ENCODE results near the gene NEDD9. TPM values are rescaled to one million over a fixed set of nuclear protein-coding genes. Genes with fewer than 3 reads are reported as not detected.
A peak's percentile ranks its signal among the peaks of the same experiment; 100 is the strongest.

Gene NEDD9
- polyA plus RNA-seq, 3 donors = 18.2 to 35.9 (median 33.0) TPM

DNA sequence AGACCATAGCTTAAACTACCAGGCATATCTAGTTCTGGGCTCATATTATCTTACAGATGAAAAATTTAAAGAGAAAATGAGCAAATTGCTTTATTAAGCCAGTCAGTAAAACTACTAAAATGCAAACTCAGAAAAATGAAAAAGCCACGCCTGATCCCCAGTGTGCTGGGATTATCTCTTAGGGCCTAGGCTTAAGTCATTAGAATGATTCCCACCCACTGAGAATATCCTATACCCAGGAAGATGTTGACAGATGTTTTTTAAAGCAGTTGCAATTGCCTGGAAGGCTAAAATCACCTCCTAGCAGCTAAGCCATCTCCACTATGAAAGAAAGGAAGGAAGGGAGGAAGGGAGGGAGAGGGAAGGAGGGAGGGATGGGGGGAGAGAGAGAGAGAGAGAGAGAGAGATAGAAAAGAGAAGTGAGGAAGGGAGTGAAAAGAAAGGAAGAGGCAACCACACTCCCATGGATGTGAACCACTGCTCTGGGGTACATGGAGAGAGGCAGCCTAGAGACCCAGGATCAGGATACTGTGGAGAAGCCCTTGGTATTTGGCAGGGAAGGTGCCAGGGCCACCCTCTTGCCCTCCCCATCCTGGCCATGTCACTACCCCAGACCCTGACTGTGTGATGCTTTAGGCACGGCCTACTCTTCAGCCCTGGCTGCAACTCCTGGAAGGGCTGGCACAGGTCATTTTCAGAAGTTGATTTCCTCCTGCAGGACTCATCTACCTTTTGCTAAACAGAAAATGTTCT, 21.9 kb downstream of the NEDD9 start:
- no peak overlapping the region for H3K4me3 Mint-ChIP-seq

DNA sequence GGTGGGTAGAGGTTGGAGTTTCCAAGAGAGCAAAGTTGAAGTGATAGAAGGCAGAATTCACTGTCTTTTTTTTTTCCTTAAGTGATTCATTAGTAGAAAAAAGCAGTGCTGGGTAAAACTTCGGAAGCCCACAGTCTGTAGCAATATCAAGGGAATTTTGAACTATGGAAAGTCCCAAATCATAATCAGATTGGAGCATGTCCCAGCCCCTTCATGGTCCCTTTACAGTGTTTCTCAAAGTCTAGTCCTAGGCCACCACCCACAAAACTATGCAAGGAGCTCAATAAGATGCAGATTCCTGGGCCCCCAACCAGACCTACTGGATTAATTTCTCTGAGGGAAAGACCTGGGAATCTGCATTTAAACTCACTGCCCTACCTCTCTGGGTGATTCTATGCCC, 22.6 kb downstream of the NEDD9 start:
- Histone ChIP-seq H3K4me2 (replicated peaks; ENCODE audit: extremely low read depth, low read length, poor library complexity, severe bottlenecking) (no peak overlapping the region), H4K20me1 (ENCODE audit: insufficient read depth, low read length) (no peaks in the 10 kb centered on the region), H3K27ac (ENCODE audit: low read depth in 1 of 2, low read length in 2 of 2) (no peak overlapping the region)

More for the DNA sequence above, 21.9 kb downstream of the NEDD9 start:
- Histone ChIP-seq H3K27ac (ENCODE audit: low read depth in 1 of 2, low read length in 2 of 2) (peak overlapping the region; percentile 10 to 11), H3K9me3 (replicated peaks in 1 of 2; ENCODE audit: control insufficient read depth in 1 of 2, insufficient read depth in 1 of 2, low read length in 2 of 2) (no peaks in the 10 kb centered on the region), H3K36me3 (replicated peaks in 1 of 2; ENCODE audit: control insufficient read depth in 1 of 2, insufficient read depth in 2 of 2, low read length in 2 of 2) (peaks cover 4 to 29% of the 10 kb centered on the region in 2 donors), H3K4me1 (ENCODE audit: control insufficient read depth in 1 of 2, insufficient read depth in 2 of 2, low read length in 2 of 2) (peaks cover 60 to 67% of the 10 kb centered on the region in 2 donors), H3K9ac (ENCODE audit: insufficient read depth, low read length, poor library complexity, severe bottlenecking) (no peak overlapping the region), H2AFZ (ENCODE audit: insufficient read depth, low read depth, low read length, poor library complexity, severe bottlenecking) (no peak overlapping the region), H3K4me2 (replicated peaks; ENCODE audit: extremely low read depth, low read length, poor library complexity, severe bottlenecking) (no peak overlapping the region), H3K27me3 (ENCODE audit: control insufficient read depth in 2 of 2, insufficient read depth in 2 of 2, low read length in 2 of 2) (no peaks in the 10 kb centered on the region), H3K79me2 (ENCODE audit: insufficient read depth, low read length) (peaks cover 1% of the 10 kb centered on the region), H4K20me1 (ENCODE audit: insufficient read depth, low read length) (no peaks in the 10 kb centered on the region), H3K4me3 (replicated peaks in 1 of 3; ENCODE audit: low read depth in 2 of 3, low read length in 3 of 3) (no peak overlapping the region)
- Mint-ChIP-seq H3K36me3 (peaks cover 65 to 68% of the 10 kb centered on the region in 2 donors), H3K4me1 (peaks cover 58% of the 10 kb centered on the region), H3K27me3 (ENCODE audit: low read depth in 3 of 3) (peaks cover 0 to under 1% (median 0%) of the 10 kb centered on the region in 3 donors), H3K9me3 (peaks cover 0 to 2% (median 0%) of the 10 kb centered on the region in 7 donors), H3K27ac (peak overlapping the region in 6 of 7 donors; percentile 40 to 95 (median 61))
- DNase-seq = no peak
- no CpG with 5 or more reads among the region's 2 CpGs for WGBS (ENCODE audit: insufficient coverage)
- intact Hi-C loops (cut with micrococcal nuclease) = no loop called here
- TF ChIP-seq CTCF (IDR thresholded peaks at IDR 0.05) = no peak

More for the DNA sequence above, 22.6 kb downstream of the NEDD9 start:
- no peak for TF ChIP-seq CTCF (IDR thresholded peaks at IDR 0.05)
- Mint-ChIP-seq H3K9me3 (peaks cover 0 to 2% (median 0%) of the 10 kb centered on the region in 7 donors), H3K27ac (peak overlapping the region in 3 of 7 donors; percentile 31 to 58 (median 56)), H3K4me3 (no peak overlapping the region), H3K27me3 (ENCODE audit: low read depth in 3 of 3) (no peaks in the 10 kb centered on the region), H3K36me3 (peaks cover 62 to 63% of the 10 kb centered on the region in 2 donors), H3K4me1 (peaks cover 64% of the 10 kb centered on the region)
- no peak overlapping the region for H3K4me3 ChIP-seq (replicated peaks in 1 of 3; ENCODE audit: low read depth in 2 of 3, low read length in 3 of 3)
- no peak overlapping the region for H2AFZ ChIP-seq (ENCODE audit: insufficient read depth, low read depth, low read length, poor library complexity, severe bottlenecking)
- H3K79me2 ChIP-seq (ENCODE audit: insufficient read depth, low read length) = peaks cover 3% of the 10 kb centered on the region
- H3K9ac ChIP-seq (ENCODE audit: insufficient read depth, low read length, poor library complexity, severe bottlenecking) = no peak overlapping the region
- WGBS (ENCODE audit: insufficient coverage) = no CpG with 5 or more reads among the region's 1 CpG
- DNase-seq = peak in 1 of 3 donors; percentile 29
- no peaks in the 10 kb centered on the region for H3K9me3 ChIP-seq (replicated peaks in 1 of 2; ENCODE audit: control insufficient read depth in 1 of 2, insufficient read depth in 1 of 2, low read length in 2 of 2)
- peaks cover 4 to 29% of the 10 kb centered on the region in 2 donors for H3K36me3 ChIP-seq (replicated peaks in 1 of 2; ENCODE audit: control insufficient read depth in 1 of 2, insufficient read depth in 2 of 2, low read length in 2 of 2)
- intact Hi-C loops (cut with micrococcal nuclease) = no loop called here
- no peaks in the 10 kb centered on the region for H3K27me3 ChIP-seq (ENCODE audit: control insufficient read depth in 2 of 2, insufficient read depth in 2 of 2, low read length in 2 of 2)
- peaks cover 63 to 71% of the 10 kb centered on the region in 2 donors for H3K4me1 ChIP-seq (ENCODE audit: control insufficient read depth in 1 of 2, insufficient read depth in 2 of 2, low read length in 2 of 2)

All from CD14-positive monocyte (primary cell).